ENCODE data around the gene PAX3.

GRCh38 chr2:222250313-222250712, 48.5 kb downstream of the PAX3 start:
- TF ChIP-seq, protein P1, sequence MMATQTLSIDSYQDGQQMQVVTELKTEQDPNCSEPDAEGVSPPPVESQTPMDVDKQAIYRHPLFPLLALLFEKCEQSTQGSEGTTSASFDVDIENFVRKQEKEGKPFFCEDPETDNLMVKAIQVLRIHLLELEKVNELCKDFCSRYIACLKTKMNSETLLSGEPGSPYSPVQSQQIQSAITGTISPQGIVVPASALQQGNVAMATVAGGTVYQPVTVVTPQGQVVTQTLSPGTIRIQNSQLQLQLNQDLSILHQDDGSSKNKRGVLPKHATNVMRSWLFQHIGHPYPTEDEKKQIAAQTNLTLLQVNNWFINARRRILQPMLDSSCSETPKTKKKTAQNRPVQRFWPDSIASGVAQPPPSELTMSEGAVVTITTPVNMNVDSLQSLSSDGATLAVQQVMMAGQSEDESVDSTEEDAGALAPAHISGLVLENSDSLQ (IDR thresholded peaks at IDR 0.05): no peak
- TF ChIP-seq HDGF (IDR thresholded peaks at IDR 0.05; ENCODE audit: borderline replicate concordance) (no peak), TARDBP (IDR thresholded peaks at IDR 0.05) (no peak), SUZ12 (IDR thresholded peaks at IDR 0.05) (no peak), FOXK2 (IDR thresholded peaks at IDR 0.05) (no peak), ELF4 (IDR thresholded peaks at IDR 0.05) (no peak), FOXM1 (IDR thresholded peaks at IDR 0.05; ENCODE audit: borderline replicate concordance) (no peak), FOXA1 (IDR thresholded peaks at IDR 0.05) (no peak), ZNF384 (IDR thresholded peaks at IDR 0.05) (no peak), SP1 (IDR thresholded peaks at IDR 0.05) (no peak)
